ENCODE measurements around the gene CDKN1A. TPM values are rescaled to one million over a fixed set of nuclear protein-coding genes. Genes with fewer than 3 reads are reported as not detected.
"Not testable (repeated sequence)": the region's sequence is repeated elsewhere in the genome, so short reads cannot be mapped to it uniquely, and the experiment has no call there.

The CDKN1A gene
- total RNA-seq, 1 donor from 2014 or later: 99.0 TPM

GRCh38 chr6:36721369-36722140, 43.0 kb downstream of the CDKN1A start:
- no peak for DNase-seq

GRCh38 chr6:36722365-36722764, 43.9 kb downstream of the CDKN1A start:
- no peak for DNase-seq

- no peak for DNase-seq
Measured at GRCh38 chr6:36722879-36723278, 44.4 kb downstream of the CDKN1A start.

- not testable (repeated sequence) for DNase-seq
Measured at GRCh38 chr6:36723992-36724391, 45.5 kb downstream of the CDKN1A start.

- DNase-seq: peak; percentile 62
Measured at GRCh38 chr6:36724514-36725390, 46.2 kb downstream of the CDKN1A start.

- DNase-seq: no peak
Measured at GRCh38 chr6:36725581-36725980, 47.1 kb downstream of the CDKN1A start.

GRCh38 chr6:36727505-36728021, 49.0 kb downstream of the CDKN1A start:
- no peak for DNase-seq

GRCh38 chr6:36728289-36729160, 50.0 kb downstream of the CDKN1A start:
- no peak for DNase-seq

- DNase-seq: no peak
Measured at GRCh38 chr6:36729161-36729524, 50.6 kb downstream of the CDKN1A start.

GRCh38 chr6:36730424-36731380, 52.2 kb downstream of the CDKN1A start:
- no peak for DNase-seq

GRCh38 chr6:36731622-36732310, 53.3 kb downstream of the CDKN1A start:
- DNase-seq: no peak

GRCh38 chr6:36733300-36733699, 54.8 kb downstream of the CDKN1A start:
- no peak for DNase-seq

GRCh38 chr6:36734486-36735060, 56.1 kb downstream of the CDKN1A start:
- no peak for DNase-seq

- peak; percentile 89 for DNase-seq
Measured at GRCh38 chr6:36735110-36736071, 56.9 kb downstream of the CDKN1A start.

Measured in tongue (tissue), 2 donors.